Stimulated activated CD4-positive, alpha-beta T cell treated with anti-CD3 and anti-CD28 coated beads, Interleukin-4, amount 100 ng/mL, for 4 hours (primary cell): ENCODE data around the gene BCAS3.

Experiments
- DNase-seq, 2 experiments: peaks; one replicate each; pipeline ENCODE4 v3.0.0-alpha.2; 2020

BCAS3 gene

GRCh38 chr17:61330174-61331150 lies 652.8 kb downstream of the BCAS3 start:
- DNase-seq: no peak

GRCh38 chr17:61331178-61331577 lies 653.5 kb downstream of the BCAS3 start:
- DNase-seq: no peak

DNA sequence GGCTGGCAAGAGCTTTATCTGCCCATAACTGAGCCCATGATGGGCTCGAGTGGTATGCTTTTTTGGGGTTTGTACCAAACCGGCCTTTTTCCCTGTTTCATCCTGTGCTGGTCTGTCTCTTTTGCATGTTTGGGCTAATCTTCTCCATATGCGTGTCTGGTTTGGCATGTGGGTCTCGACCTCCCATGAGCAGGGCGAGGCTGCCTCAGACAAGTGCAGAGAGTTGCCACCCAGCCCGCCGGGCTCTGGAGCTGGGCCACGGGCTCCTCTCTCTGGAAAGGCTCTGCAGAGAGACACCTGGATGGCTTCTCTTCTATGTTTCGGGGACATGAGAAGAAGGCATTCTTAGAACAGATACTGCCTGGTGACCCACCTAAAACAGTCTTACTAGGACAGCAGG lies 654.2 kb downstream of the BCAS3 start:
- DNase-seq: no peak

DNA sequence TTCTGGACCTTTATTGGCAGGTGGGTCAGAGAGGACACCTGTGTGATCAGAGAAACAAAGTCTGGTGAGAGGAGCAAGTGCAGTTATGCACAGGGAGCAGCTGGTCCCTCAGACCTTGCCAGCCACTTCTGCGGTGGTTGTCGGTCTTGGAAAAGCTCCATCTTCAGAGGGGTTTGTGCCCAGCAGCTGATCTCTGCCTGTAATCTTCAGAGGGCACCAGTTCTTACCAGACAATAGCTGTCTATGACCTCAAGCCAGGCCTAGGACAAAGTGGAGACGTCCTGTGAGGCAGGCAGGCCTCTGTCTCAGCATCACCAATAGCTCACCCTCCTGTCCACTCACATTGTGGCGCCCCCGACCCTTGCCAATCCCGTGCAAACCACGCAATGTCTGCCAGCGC lies 655.5 kb downstream of the BCAS3 start:
- no peak for DNase-seq

GRCh38 chr17:61334673-61335072 lies 657.0 kb downstream of the BCAS3 start:
- DNase-seq: no peak

DNA sequence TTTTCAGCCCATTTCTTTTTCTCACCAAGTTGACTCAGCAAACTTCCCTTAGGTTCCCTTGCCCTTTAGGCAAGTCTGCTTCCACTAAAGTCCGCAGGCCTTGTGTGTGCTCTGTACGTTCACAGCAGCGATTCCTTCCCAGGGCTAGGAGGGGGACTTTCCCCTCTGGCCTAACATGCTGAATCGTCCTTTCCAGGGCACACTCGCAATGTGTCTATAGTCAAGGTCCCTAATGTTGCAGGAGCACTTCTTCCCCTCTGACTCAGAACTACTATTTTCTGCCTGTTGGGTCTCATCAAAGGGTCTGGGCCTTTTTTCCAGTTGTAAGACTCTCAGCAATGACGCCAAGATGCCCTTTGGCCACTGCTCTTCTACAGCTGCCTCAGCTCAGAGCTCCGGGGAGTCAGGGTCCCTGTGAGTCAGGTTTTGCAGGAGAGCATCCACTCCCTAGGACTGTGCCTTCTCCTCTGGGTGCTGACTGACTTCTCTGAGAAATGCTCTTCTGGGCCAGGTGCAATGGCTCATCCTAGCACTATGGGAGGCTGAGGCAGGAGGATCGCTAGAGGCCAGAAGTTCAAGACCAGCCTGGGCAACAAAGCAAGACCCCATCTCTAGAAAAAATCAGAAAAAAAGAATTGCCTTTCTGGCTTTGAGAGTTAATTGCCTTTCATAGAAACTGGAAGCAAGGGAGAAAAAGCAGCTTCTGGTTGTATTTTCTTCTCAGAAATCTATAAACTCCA lies 657.6 kb downstream of the BCAS3 start:
- no peak for DNase-seq

GRCh38 chr17:61335845-61336655 lies 658.4 kb downstream of the BCAS3 start:
- DNase-seq: no peak

GRCh38 chr17:61337290-61337689 lies 659.6 kb downstream of the BCAS3 start:
- no peak for DNase-seq

DNA sequence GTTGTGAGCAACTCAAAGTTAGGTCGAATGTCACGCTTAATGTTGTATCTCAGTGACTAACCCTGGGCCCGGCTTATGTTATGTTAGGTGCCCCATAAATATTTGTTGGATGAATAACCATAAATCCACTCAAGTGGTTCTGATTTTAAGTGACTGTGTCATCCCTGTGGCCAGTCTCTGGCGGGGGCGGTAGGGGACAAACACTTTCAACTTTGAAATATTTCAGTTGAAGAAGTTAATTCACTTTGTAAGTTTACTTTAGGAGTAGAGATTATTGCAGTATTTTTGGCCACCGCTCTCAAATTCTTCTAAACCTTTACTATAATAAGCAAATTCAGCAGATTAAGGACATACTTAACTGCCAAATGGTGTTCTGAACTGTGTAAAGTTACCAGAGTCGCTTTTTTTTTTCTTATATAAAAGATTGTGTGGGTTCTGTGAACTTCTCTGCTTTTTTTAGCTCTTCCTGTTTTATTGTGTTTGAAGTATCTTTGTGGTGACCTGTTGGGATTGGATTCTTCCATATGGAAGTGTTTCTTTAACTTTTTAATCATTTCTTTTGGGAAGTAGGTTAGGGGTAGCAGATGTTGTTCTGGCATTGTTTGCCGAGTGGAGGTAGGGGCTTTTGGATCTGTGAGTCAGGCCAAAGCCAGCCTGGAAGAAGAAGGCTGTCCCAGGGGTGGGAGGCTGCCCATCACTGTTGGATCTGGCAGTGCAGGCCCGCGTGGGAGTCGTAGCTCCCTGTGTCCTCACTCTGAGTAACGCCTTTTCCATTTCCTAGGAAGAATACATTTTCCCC lies 660.5 kb downstream of the BCAS3 start:
- DNase-seq: no peak

GRCh38 chr17:61338874-61339478 lies 661.3 kb downstream of the BCAS3 start:
- no peak for DNase-seq

DNA sequence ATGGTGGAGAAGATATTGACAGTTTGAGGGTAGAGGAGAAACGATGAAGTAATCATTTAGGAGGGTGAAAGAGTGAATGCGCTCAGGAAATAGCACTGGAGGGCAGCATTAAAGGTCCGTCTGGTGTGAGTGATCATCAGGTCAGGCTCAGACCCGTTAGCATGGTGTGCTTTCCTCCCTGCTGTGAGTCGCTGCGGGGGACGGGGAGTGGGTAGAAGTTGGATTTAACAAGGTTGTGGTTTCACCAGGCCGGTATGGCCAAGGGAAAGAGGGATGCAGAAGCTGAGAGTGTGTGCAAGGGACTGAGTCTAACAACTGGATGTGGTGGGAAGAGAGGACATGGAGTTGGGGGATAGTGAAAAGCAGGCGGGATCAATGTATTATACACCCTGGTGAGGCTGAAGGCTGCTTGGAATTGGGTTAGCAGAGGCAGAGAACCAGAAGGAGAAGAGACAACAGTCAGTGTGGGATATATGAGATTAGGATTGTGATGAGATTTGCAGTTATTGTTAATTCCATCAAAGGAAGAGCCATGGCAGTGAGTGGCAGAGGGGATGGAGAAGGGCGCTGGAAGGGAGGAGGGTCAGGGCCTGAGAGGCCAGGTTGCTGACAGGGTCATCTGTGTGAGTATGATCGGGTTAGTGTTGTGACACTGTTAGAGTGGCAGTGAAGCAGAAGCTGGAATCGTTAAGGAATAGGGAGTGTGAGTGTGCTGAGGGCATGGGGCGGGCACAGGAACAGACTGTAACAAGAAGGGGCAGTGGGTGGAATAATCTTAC lies 663.0 kb downstream of the BCAS3 start:
- no peak for DNase-seq

GRCh38 chr17:61343576-61343975 lies 665.9 kb downstream of the BCAS3 start:
- DNase-seq: no peak

DNA sequence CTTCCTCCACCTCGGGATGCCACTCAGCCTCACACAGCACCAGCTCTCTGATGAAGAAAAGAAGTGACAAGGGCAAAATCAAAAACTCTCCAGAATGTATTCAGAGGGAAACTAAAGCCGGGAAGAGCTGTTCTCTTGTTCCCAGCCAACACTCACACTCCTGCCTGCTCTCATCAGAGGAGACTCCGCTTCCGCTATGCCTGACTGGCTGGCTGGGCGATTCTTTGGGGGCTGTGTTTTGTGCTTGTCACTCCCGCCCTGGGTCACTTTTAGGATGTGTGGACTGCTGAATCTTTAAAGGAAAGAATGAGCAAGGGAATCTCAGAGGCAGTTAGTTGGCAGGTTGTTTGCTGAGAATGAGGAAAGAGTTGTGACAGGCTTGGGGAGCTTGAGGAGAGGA lies 667.4 kb downstream of the BCAS3 start:
- DNase-seq: no peak

DNA sequence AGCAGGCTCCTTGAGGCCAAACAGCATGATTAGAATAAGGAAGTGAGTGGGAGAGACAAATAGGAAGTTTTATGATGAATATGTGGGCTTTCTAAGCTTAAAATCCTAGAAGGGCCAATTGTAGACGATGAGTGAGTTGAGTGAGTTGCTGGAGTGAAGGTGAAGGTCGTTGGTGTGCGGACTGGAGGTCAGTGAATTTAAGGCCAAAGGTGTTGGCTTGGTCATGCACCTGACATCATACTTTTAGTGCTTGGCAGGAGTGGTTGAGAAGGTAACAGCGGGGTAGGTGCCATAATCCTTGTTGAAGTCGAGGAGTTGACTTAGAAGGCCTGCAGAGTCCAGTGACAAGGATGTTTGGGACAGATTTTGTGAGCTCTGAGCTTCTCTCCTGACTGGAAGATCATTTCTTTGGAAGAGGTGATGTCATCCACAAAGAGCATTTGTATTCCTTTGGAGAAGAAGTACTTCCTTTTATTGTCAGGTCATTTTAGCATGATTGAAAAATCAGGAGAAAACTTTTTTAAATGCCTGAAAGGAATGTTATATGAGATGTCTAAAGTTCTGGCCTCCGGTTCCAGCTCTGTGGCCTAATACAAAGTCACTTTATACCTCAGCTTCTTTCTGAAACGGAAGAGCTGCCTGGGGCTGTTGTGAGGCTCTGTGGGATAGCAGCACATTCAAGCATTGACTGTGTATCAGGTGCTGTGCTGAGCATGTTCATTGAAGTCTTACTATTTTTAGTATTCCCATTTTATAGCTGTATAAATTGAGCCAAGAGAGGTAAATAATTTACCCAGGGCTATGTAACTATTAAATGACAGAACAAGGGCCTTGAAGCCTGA lies 668.4 kb downstream of the BCAS3 start:
- no peak for DNase-seq

- no peak for DNase-seq
These were observed 671.7 kb downstream of the BCAS3 start for GRCh38 chr17:61349350-61349749.

- no peak for DNase-seq
These were observed 674.2 kb downstream of the BCAS3 start for GRCh38 chr17:61351745-61352407.

GRCh38 chr17:61352408-61352770 lies 674.7 kb downstream of the BCAS3 start:
- no peak for DNase-seq

DNA sequence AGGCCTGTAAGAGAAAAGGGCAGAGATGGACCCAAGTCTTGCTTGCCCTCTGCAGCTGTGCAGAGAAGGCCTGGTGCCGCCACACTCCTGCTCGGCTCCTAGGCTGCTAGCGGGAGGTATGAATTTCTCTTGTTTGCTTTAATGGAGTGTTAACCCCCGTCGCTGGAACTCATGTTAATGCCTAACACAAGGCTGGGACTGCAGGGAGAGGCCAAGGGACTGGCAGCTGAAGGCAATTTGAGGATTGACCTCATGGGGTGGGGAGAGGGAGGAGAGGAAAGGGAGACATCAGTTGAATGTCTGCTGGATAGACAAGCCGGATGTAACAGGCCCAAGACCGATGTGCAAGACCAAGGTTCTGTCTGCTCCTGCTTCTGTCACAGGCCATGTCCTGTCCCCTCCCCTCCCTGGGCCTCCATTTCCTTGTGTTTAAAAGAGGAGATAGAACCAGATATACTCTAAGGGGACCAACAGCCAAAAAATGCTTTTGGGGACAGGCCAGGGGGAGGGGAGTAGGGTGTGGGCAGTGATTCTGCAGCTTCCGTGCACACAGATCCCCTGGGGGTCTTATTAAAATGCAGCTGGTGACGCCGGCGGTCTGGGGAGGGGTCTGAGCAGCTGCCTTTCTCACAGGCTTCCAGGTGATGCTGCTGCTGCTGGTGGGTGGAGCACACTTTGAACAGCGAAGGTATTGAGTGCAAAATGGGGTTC lies 675.3 kb downstream of the BCAS3 start:
- no peak for DNase-seq

GRCh38 chr17:61353615-61354014 lies 676.0 kb downstream of the BCAS3 start:
- no peak for DNase-seq
